SHP77 (cell line): ENCODE results near the gene ARRDC4.
"Not testable (repeated sequence)": the region's sequence is repeated elsewhere in the genome, so short reads cannot be mapped to it uniquely, and the experiment has no call there.

Experiments
- DNase-seq, 2 experiments: peaks; one replicate each; lab custom pipeline; 2025; lab: John Stamatoyannopoulos, UW

The ARRDC4 gene

GRCh38 chr15:97966246-97966645, 5.7 kb downstream of the ARRDC4 start:
- DNase-seq: no peak

DNA sequence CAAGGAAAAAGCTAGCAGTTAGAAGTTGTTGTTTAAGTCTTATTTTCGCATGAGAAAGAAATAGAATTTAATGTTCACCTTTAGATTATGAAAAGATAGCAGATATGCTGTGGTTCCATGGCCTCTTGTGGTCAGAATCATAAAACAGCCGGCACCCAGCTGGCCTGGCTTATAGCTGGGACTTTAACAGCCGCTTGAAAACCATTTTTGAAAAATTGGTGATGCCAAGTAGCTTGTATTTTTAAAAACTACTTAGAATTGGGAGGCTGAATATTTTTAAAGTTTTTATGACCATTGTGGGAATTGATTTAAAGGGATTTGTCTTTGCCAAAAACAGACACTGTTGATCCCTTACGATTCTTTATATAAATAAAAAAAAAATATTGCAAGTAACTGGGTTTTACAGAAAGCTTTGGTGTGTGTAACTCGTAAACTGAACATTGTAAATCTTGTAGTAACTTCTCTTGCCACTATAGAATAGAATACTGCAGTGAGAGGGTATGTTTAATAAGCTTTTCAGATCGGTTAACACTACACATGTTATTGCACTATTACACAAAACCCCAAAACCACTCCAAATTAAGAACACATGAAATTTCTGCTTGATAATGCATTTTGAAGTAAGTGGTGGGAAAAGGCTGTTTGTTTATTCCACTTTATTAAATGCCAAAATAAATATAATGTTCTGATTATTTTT, 6.6 kb downstream of the ARRDC4 start:
- no peak for DNase-seq

DNA sequence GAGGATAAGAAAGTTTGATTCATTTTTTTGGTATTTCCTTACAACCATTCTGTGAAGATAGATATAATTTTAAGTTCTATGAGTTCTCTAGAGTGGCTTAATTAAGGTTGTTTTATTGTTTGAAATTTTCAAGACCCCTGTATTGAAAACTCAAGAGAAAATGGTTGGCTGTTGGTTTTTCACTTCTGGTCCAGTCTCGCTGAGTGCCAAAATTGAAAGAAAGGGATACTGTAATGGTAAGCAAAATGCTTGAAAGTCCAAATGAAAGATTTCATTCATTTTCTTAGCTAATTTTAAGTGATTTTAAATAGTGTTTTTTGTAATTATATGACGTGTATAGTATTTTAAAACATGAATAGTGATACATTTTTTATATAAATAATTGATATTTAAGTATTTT, 7.4 kb downstream of the ARRDC4 start:
- DNase-seq: no peak

- DNase-seq: no peak
Observed at GRCh38 chr15:97968380-97968779, 7.9 kb downstream of the ARRDC4 start.

GRCh38 chr15:97972366-97972765, 11.9 kb downstream of the ARRDC4 start:
- no peak for DNase-seq

- no peak for DNase-seq
Observed at GRCh38 chr15:97976129-97976528, 15.6 kb downstream of the ARRDC4 start.

DNA sequence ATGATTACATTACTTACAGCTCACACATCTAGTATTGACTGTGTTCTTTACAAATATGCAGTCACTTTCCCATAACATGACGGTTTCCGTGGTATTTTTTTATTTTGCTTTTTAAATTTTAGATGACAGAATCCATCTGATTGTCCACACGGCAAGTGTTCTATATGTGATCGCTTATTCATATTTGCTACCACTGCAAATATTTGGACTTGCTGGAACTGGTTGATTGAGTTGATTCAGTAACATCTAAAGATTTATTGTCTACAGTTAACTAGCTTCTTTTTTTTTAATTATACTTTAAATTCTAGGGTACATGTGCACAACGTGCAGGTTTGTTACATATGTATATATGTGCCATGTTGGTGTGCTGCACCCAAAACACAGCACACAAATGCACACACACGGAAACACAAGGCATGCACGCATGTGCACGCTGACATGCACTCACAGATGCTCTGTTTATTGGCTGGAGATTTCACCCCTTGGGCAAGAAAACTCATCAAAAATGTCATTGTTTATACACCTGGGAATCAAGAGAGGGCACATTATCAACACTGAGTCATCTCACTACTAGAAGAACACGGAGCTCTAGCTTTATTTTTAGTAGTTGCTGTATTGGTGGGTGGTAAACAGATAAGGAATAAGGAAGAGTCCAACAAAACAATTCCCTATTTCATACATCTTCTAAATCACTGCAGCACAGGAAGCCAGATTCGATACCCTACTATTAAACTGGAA, 16.4 kb downstream of the ARRDC4 start:
- no peak for DNase-seq

DNA sequence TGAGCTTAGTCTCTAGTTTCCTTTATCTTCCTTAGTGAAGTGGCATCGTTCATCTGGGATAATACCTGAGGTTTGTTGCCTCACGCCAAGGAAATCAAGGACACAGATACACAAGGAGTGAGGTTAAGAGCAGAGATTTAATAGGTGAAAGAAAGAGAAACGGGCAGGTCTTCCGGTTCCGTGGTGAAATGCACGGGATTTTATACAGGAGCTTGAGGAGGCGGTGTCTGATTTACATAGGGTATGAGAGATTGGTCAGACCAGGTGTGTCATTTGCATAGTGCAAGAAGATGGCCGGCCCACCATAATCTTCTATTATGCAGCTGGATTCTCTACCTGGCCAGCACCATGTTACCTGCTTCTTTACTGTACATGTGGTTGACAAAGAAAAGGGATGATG, 17.2 kb downstream of the ARRDC4 start:
- DNase-seq: no peak

DNA sequence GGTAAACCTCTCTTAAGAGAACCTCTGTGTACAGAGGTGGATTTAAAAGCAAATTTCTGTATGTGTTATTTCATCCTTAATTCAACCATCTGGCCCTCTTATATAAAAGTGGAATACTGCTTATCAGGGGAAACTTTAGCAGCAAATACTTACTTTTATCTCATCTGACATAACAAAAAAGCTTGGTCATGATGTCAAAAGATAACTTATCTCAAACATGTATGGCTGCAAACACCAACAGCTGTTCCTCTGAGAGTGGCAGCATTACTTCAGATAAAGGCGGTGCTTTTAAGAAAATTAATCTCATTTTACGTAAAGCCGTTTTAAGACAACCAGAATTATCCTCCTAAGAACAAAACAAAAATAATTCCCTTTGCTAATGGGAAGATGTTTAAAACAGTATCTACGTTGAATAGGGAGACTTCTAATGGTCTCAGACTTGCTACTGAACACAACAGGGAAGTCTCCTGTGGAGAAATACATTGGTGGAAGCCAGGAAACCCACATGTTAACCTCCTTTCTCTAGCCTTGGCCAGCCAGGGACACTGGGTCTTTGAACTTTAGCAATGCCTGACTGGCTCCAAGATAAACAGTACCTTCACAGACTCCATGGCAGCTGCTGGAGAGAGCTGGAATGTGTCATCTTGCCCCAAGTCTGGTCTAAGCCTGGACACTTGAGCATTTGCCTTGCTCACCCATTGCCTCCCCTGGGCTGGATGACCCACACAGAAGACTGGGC, 18.1 kb downstream of the ARRDC4 start:
- no peak for DNase-seq

DNA sequence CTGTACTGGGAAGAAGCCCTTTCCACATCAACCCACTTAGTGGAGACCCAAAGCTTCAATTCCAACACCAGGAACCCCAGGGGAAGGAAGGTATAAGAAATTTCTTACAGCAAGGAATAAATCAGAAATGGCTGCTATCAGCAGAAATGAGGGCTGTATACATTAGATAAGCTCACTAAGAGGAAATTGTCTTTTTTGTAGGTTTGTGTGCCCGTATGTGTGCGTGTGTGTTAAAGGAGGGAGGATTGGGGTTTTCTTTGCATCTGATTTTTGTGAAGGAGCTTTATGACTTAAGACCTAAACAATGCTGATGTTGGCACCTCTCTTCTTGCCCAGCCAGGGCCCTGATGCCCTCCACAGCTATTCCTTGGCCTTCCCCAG, 18.6 kb downstream of the ARRDC4 start:
- DNase-seq: no peak

DNA sequence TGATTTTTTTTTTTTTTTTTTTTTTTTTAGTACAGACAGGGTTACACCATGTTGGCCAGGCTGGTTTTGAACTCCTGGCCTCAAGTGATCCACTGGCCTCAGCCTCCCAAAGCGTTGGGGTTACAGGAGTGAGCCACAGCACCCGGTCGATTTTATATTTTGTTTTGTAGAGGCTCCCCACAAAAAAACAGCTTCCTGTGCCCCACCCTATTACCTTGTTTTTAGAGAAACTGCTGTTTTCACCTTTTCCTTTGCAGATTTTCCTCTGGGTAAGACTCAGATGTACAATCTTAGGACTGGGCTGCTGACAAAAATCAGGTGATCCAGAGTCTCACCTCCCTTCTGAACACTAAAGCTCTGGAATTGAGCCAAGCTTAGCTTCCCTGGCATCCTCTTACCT, 20.6 kb downstream of the ARRDC4 start:
- DNase-seq: no peak

DNA sequence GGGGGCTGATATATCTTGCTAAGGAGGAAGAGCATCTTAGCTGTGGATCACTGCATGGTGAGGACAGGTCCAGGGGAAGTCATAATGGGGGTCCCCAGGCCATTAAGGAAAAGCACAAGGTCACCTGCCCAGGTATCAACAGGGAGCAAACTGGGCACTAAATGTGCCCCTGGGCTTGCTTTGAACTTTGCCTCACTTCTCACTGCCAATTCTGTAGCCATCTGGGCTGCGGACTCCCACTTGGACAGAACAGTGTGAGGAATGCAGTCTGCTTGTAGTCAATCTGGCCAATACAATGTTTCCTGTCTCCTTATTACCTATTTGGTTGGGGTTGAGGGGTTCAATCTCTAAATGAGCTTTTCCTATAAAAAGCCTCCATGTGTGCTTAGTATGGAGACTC, 21.3 kb downstream of the ARRDC4 start:
- DNase-seq: no peak

GRCh38 chr15:97984157-97984556, 23.7 kb downstream of the ARRDC4 start:
- DNase-seq: no peak

DNA sequence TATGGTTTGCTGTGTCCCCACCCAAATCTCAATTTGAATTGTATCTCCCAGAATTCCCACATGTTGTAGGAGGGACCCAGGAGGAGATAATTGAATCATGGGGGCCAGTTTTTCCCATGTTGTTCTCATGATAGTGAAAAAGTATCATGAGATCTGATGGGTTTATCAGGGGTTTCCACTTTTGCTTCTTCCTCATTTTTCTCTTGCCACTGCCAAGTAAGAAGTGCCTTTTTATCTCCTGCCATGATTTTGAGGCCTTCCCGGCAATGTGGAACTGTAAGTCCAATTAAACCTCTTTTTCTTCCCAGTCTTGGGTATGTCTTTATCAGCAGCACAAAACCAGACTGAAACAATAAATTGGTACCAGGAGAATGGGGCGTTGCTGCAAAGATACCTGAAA, 25.5 kb downstream of the ARRDC4 start:
- not testable (repeated sequence) for DNase-seq

DNA sequence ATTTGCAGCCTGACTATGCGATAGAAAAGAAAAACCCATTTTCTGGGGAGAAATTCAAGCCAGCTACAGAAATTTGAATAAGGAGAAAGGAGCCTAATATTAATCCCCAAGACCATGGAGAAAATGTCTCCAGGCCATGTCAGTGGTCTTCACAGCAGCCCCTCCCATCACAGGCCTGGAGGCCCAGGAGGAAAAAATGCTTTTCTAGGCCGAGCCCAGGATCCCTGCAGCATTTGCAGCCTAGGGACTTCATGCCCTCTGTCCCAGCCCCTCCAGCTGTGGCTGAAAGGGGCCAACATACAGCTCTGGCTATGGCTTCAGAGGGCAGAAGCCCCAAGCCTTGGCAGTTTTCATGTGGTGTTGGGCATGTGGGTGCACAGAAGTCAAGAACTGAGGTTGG, 26.3 kb downstream of the ARRDC4 start:
- no peak for DNase-seq

- no peak for DNase-seq
Observed at GRCh38 chr15:97989299-97989698, 28.8 kb downstream of the ARRDC4 start.

GRCh38 chr15:97991972-97992541, 31.6 kb downstream of the ARRDC4 start:
- DNase-seq: no peak

- no peak for DNase-seq
Observed at GRCh38 chr15:97992823-97993222, 32.3 kb downstream of the ARRDC4 start.

DNA sequence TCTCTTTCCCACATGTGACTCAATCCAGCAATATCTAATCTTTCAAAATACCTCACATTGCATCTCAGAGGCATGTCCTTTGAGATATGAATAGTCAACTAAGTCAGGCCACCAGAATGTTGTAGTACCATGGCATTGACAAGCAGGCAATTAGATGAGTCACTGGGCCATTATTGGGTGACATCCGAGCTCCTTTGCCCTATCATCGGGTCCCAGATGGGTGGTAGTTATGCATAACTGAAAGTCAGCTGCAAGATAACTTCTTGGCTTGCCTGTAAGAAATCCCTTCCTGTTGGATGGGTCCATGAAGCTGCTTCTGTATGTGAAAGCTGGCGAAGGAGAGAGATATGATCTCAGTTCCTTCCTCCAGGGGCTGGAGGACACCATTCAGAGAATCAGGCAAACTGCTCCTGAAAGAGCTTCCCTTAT, 32.8 kb downstream of the ARRDC4 start:
- DNase-seq: no peak

GRCh38 chr15:97994236-97994635, 33.7 kb downstream of the ARRDC4 start:
- DNase-seq: no peak

DNA sequence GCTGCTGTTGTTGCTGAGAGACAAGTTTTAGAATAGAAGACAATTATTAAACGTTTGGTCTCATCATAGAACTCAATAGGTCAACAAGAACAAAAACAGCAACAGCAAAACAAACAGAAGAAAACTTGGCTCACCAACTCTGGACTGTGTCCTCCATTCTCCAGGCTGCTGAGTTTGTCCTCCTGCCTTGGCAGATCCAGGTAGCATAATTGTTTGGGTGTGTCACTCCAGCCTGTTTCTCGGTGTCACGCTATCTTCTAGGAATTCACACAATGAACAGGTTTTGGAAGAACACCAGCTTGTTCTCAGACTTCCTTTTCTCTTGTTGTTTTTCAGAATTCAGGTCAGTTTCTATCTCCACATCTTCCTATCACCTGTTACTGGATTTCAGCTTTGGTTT, 34.7 kb downstream of the ARRDC4 start:
- DNase-seq: no peak

- peak in 1 of 2 experiments; percentile 3 for DNase-seq
Observed at GRCh38 chr15:97995881-97996603, 35.5 kb downstream of the ARRDC4 start.
